Measurements from ENCODE around the gene KRT72.

GRCh38 chr12:52542785-52543318 lies 58.4 kb downstream of the KRT72 start:
- no peak for TF ChIP-seq CTCF (IDR thresholded peaks at IDR 0.05; ENCODE audit: low read depth, low read length, poor library complexity, severe bottlenecking)
- no peak for TF ChIP-seq EZH2phosphoT487 (IDR thresholded peaks at IDR 0.05; ENCODE audit: borderline replicate concordance, low read length)

All from DOHH2 (cell line).